OCI-LY7 (cell line): Measurements from ENCODE around the gene COL10A1.

Experiments used
- EZH2phosphoT487 ChIP-seq: fragments of 200-600 bp; sonication (generic); IDR thresholded peaks from 2 replicates; pipeline ENCODE4 v1.6.1; 2018; ENCODE audit warnings: low read depth, borderline replicate concordance, mild to moderate bottlenecking, mixed run types, antibody characterized with exemption, low read length, moderate library complexity, mixed read lengths
- TF ChIP-seq, protein P1 (sequence below): fragments of 200-600 bp; sonication (generic); conservative IDR thresholded peaks from 2 replicates; pipeline ENCODE4 v1.5.1; 2014; ENCODE audit warnings: mild to moderate bottlenecking, antibody characterized with exemption, low read length, moderate library complexity, mixed read lengths

DNA sequence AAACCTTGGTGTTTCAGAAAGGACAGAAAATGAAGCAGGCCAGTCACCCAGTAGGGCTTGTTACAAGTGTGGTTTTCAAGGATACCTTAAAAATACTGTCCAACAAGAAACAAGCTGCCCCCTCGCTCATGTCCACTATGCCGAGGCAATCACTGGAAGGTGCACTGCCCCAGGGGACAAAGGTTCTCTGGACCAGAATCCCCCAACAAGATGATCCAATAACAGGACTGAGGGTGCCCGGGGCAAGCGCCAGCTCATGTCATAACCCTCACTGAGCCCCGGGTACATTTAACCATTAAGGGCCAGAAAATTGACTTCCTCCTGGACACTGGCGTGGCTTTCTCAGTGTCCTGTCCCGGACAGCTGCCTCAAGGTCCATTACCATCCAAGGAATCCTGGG is 31.9 kb downstream of the COL10A1 start:
- TF ChIP-seq, protein P1, sequence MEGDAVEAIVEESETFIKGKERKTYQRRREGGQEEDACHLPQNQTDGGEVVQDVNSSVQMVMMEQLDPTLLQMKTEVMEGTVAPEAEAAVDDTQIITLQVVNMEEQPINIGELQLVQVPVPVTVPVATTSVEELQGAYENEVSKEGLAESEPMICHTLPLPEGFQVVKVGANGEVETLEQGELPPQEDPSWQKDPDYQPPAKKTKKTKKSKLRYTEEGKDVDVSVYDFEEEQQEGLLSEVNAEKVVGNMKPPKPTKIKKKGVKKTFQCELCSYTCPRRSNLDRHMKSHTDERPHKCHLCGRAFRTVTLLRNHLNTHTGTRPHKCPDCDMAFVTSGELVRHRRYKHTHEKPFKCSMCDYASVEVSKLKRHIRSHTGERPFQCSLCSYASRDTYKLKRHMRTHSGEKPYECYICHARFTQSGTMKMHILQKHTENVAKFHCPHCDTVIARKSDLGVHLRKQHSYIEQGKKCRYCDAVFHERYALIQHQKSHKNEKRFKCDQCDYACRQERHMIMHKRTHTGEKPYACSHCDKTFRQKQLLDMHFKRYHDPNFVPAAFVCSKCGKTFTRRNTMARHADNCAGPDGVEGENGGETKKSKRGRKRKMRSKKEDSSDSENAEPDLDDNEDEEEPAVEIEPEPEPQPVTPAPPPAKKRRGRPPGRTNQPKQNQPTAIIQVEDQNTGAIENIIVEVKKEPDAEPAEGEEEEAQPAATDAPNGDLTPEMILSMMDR, result no peak
- no peak for TF ChIP-seq EZH2phosphoT487
